Epithelial cell of proximal tubule (primary cell): ENCODE results near the gene CD96. TPM values are rescaled to one million over a fixed set of nuclear protein-coding genes. Genes with fewer than 3 reads are reported as not detected.

Experiments used
- DNase-seq: peaks from one replicate; pipeline ENCODE4 v3.0.0-alpha.2; 2011; ENCODE audit warnings: low read depth
- H3K4me3 ChIP-seq: 2 replicates; pipeline ENCODE4 v1.5.1; 2011; ENCODE audit warnings: low read depth, mild to moderate bottlenecking, low read length
- CTCF ChIP-seq: conservative IDR thresholded peaks from 2 replicates; pipeline ENCODE4 v1.5.1; 2012; ENCODE audit warnings: low read depth, mild to moderate bottlenecking, low read length
- total RNA-seq: library from RNA; depleted of rRNA; stranded (reverse); fragments of >200 nt; gene quantifications from 2 replicates; pipeline ENCODE4 v1.2.3, GENCODE V29; 2015

CD96 gene
- total RNA-seq, 1 donor from 2014 or later, result not detected

GRCh38 chr3:111694471-111694870 lies 152.5 kb downstream of the CD96 start:
- TF ChIP-seq CTCF, result no peak
- H3K4me3 ChIP-seq, result no peak overlapping the region
- no peak for DNase-seq

- TF ChIP-seq CTCF, result no peak
- DNase-seq, result no peak
- H3K4me3 ChIP-seq, result no peak overlapping the region
These were observed 153.7 kb downstream of the CD96 start for GRCh38 chr3:111695636-111696117.

GRCh38 chr3:111700054-111700453 lies 158.1 kb downstream of the CD96 start:
- no peak overlapping the region for H3K4me3 ChIP-seq
- no peak for TF ChIP-seq CTCF
- DNase-seq, result no peak

- H3K4me3 ChIP-seq, result no peak overlapping the region
- DNase-seq, result no peak
- no peak for TF ChIP-seq CTCF
These were observed 159.4 kb downstream of the CD96 start for GRCh38 chr3:111701292-111701906.

Other genes starting within 250 kb of the CD96 start
- 2.4 and 14.7 TPM in 2 replicates for gene ZBED2, start 53.1 kb downstream of the CD96 start, total RNA-seq
- gene PLCXD2, start 132.5 kb downstream of the CD96 start, total RNA-seq, result 4.6 and 5.9 TPM in 2 replicates